Parathyroid adenoma (tissue), 2 donors: Measurements from ENCODE around the gene GPR62.

Experiments used
- H2AFZ ChIP-seq: fragments of 300-600 bp; sonication (generic); one replicate; pipeline ENCODE4 v1.7.0; 2017; ENCODE audit warnings: antibody characterized with exemption, mild to moderate bottlenecking
- H3K27ac ChIP-seq: fragments of 300-600 bp; sonication (generic); one replicate; pipeline ENCODE4 v1.7.0; 2017
- H3K27me3 ChIP-seq: fragments of 300-600 bp; sonication (generic); one replicate; pipeline ENCODE4 v1.7.0; 2017; ENCODE audit warnings: low read length; ENCODE audit not compliant: control insufficient read depth, insufficient read depth
- H3K36me3 ChIP-seq: fragments of 300-600 bp; sonication (generic); one replicate; pipeline ENCODE4 v1.7.0; 2017; ENCODE audit warnings: low read length; ENCODE audit not compliant: control insufficient read depth, insufficient read depth
- H3K4me1 ChIP-seq: fragments of 300-600 bp; sonication (generic); one replicate; pipeline ENCODE4 v1.7.0; 2017; ENCODE audit warnings: control low read depth
- H3K4me2 ChIP-seq: fragments of 300-600 bp; sonication (generic); one replicate; pipeline ENCODE4 v1.7.0; 2017; ENCODE audit warnings: low read length
- H3K4me3 ChIP-seq: fragments of 300-600 bp; sonication (generic); one replicate; pipeline ENCODE4 v1.7.0; 2017; ENCODE audit warnings: low read depth, low read length
- H3K79me2 ChIP-seq: fragments of 300-600 bp; sonication (generic); one replicate; pipeline ENCODE4 v1.7.0; 2017; ENCODE audit warnings: control low read depth
- H3K9ac ChIP-seq: fragments of 300-600 bp; sonication (generic); one replicate; pipeline ENCODE4 v1.7.0; 2017; ENCODE audit warnings: mild to moderate bottlenecking
- H3K9me3 ChIP-seq: fragments of 300-600 bp; sonication (generic); one replicate; pipeline ENCODE4 v1.7.0; 2017; ENCODE audit warnings: low read length; ENCODE audit not compliant: control insufficient read depth
- TF ChIP-seq, protein P1 (sequence below): fragments of 300-600 bp; sonication (generic); IDR thresholded peaks from one replicate; pipeline ENCODE4 v1.7.0; 2017; ENCODE audit warnings: antibody characterized with exemption, mild to moderate bottlenecking
- donor health status: primary hyperparathyroidism.

Gene GPR62

DNA sequence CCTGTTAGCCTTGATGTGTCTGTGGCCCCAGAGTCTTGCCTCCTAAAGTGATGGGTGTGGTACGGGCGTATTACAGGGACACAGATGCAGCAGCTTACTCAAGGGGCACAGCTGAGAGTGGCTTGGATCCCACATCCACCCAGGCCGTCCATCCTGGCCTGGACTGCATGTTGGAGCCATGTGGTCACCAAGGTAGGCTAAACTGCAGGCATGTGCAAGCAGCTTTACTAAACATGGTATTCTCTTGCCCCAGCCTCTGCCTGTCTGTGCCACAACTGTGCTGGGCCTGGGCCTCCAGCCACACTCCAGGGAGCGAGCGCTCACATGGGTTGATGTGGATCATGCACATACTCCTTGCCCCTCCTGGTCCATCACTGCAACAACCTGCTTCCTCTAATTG lies 6.1 kb upstream of the GPR62 start:
- peaks cover 10% of the 10 kb centered on the region for H3K4me1 ChIP-seq
- H3K79me2 ChIP-seq, result no peaks in the 10 kb centered on the region
- no peak overlapping the region for H2AFZ ChIP-seq
- no peak overlapping the region for H3K9ac ChIP-seq
- H3K27me3 ChIP-seq, result no peaks in the 10 kb centered on the region
- no peak overlapping the region for H3K27ac ChIP-seq
- H3K4me3 ChIP-seq, result no peak overlapping the region
- no peaks in the 10 kb centered on the region for H3K36me3 ChIP-seq
- TF ChIP-seq, protein P1, sequence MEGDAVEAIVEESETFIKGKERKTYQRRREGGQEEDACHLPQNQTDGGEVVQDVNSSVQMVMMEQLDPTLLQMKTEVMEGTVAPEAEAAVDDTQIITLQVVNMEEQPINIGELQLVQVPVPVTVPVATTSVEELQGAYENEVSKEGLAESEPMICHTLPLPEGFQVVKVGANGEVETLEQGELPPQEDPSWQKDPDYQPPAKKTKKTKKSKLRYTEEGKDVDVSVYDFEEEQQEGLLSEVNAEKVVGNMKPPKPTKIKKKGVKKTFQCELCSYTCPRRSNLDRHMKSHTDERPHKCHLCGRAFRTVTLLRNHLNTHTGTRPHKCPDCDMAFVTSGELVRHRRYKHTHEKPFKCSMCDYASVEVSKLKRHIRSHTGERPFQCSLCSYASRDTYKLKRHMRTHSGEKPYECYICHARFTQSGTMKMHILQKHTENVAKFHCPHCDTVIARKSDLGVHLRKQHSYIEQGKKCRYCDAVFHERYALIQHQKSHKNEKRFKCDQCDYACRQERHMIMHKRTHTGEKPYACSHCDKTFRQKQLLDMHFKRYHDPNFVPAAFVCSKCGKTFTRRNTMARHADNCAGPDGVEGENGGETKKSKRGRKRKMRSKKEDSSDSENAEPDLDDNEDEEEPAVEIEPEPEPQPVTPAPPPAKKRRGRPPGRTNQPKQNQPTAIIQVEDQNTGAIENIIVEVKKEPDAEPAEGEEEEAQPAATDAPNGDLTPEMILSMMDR, result no peak
- no peak overlapping the region for H3K4me2 ChIP-seq
- H3K9me3 ChIP-seq, result no peaks in the 10 kb centered on the region

DNA sequence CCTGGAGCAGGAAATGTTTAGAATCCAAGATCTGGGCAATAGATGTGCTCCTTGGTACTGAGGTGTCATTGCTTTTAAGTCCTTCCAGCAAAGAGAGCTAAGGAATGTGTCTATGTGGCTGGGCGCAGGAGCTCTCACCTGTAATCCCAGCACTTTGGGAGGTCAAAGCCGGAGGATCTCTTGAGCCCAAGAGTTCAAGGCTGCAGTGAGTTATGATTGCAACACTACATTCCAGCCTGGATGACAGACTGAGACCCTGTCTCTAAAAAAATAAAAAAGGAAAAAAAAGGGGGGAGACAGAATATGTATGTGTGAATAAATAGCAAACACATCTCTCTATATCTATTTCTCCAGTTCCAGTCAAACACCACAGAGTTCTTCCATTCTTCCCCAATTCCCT lies 4.3 kb upstream of the GPR62 start:
- TF ChIP-seq, protein P1, result no peak
- no peak overlapping the region for H3K27ac ChIP-seq
- H3K4me3 ChIP-seq, result no peak overlapping the region
- no peaks in the 10 kb centered on the region for H3K79me2 ChIP-seq
- no peaks in the 10 kb centered on the region for H3K27me3 ChIP-seq
- no peak overlapping the region for H3K9ac ChIP-seq
- peaks cover 10% of the 10 kb centered on the region for H3K4me1 ChIP-seq
- H3K36me3 ChIP-seq, result no peaks in the 10 kb centered on the region
- H3K9me3 ChIP-seq, result no peaks in the 10 kb centered on the region
- no peak overlapping the region for H3K4me2 ChIP-seq
- H2AFZ ChIP-seq, result no peak overlapping the region

DNA sequence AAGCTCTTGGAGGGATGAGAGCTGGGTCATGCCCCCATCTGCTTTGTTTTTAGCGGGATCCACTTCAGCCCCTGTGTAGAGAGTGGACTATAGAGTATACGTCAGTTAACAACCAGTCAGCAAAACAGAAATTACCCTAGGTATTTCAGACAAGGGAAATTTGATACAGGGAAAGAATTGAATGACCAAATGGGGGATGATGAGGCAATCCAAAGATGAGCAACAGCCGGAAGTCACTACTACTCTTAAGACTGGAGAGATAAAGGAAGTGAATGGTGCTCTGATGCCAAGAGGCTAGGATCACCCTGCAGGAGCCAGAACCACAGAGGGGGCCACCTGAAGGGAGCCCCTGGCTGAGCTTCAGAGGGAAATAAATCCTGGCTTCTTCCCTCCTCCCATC lies 1.7 kb upstream of the GPR62 start:
- H2AFZ ChIP-seq, result no peak overlapping the region
- peak overlapping the region; percentile 38 for H3K27ac ChIP-seq
- H3K36me3 ChIP-seq, result no peaks in the 10 kb centered on the region
- no peak overlapping the region for H3K4me2 ChIP-seq
- no peaks in the 10 kb centered on the region for H3K27me3 ChIP-seq
- TF ChIP-seq, protein P1, result no peak
- H3K79me2 ChIP-seq, result no peaks in the 10 kb centered on the region
- no peaks in the 10 kb centered on the region for H3K9me3 ChIP-seq
- H3K4me3 ChIP-seq, result no peak overlapping the region
- H3K9ac ChIP-seq, result no peak overlapping the region
- peaks cover 15% of the 10 kb centered on the region for H3K4me1 ChIP-seq

DNA sequence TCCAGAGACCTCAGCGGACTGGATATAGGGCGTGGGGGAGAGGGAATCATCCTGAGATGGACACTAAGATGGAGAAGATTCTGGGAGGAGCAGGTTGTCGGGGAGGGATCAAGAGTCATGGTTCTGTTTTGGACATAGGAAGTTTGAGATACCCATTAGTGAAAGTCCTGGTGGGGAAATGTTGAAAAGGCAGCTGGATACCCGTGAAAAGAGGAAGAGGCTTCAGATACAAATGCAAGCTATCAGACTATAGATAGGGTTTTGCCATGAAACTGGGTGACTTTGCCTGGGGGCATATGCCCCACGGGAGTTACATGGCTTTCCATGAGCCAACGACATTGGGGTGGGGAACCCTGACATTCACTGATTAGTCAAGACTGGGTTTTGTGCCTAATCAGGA lies 1.1 kb upstream of the GPR62 start:
- Histone ChIP-seq H3K9ac (no peak overlapping the region), H2AFZ (no peak overlapping the region), H3K4me2 (no peak overlapping the region), H3K9me3 (no peaks in the 10 kb centered on the region), H3K4me3 (no peak overlapping the region), H3K27ac (peak overlapping the region; percentile 38), H3K4me1 (peaks cover 15% of the 10 kb centered on the region), H3K79me2 (no peaks in the 10 kb centered on the region), H3K27me3 (no peaks in the 10 kb centered on the region), H3K36me3 (no peaks in the 10 kb centered on the region)
- TF ChIP-seq, protein P1, result no peak

DNA sequence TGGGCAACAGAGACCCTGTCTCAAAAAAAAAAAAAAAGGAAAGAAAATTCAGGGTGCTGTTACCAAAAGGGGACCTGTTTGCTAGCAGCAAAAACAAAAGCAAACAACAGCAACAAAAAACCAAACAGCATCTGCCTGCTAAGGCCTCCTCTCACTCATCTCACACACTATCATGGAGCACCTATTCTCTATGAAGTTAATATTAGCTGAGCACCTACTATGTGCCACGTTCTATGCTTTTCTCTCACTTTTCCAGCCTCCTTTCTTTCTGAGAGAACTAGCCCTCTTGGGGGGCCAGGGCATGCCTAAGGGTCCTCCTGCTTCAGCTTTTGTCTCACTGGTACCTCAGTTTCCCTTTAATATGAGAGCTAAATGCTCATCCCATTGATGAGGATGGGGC lies 468 bp upstream of the GPR62 start:
- Histone ChIP-seq H3K9me3 (no peaks in the 10 kb centered on the region), H3K27ac (no peak overlapping the region), H3K9ac (no peak overlapping the region), H3K36me3 (no peaks in the 10 kb centered on the region), H3K27me3 (no peaks in the 10 kb centered on the region), H3K4me1 (peaks cover 15% of the 10 kb centered on the region), H3K79me2 (no peaks in the 10 kb centered on the region), H3K4me2 (no peak overlapping the region), H2AFZ (no peak overlapping the region), H3K4me3 (no peak overlapping the region)
- TF ChIP-seq, protein P1, result no peak
